Activated naive CD4-positive, alpha-beta T cell treated with Interleukin-2 at 50 U/mL for 16 hours (primary cell): Measurements from ENCODE around the gene N4BP2L2.

Source experiments
- DNase-seq: peaks from one replicate; pipeline ENCODE4 v3.0.0-alpha.2; 2020

N4BP2L2 gene

GRCh38 chr13:32528358-32528757 is 10.2 kb downstream of the N4BP2L2 start:
- DNase-seq: no peak

- DNase-seq: no peak
Observed at GRCh38 chr13:32527151-32527550, 11.4 kb downstream of the N4BP2L2 start.

- no peak for DNase-seq
Observed at GRCh38 chr13:32525766-32526165, 12.8 kb downstream of the N4BP2L2 start.

GRCh38 chr13:32515246-32515645 is 23.3 kb downstream of the N4BP2L2 start:
- no peak for DNase-seq

GRCh38 chr13:32511482-32511881 is 27.1 kb downstream of the N4BP2L2 start:
- DNase-seq: no peak

- no peak for DNase-seq
Observed at GRCh38 chr13:32504876-32505275, 33.7 kb downstream of the N4BP2L2 start.

GRCh38 chr13:32504263-32504662 is 34.3 kb downstream of the N4BP2L2 start:
- no peak for DNase-seq

- DNase-seq: no peak
Observed at GRCh38 chr13:32503727-32504126, 34.9 kb downstream of the N4BP2L2 start.

- no peak for DNase-seq
Observed at GRCh38 chr13:32501064-32501463, 37.5 kb downstream of the N4BP2L2 start.

- no peak for DNase-seq
Observed at GRCh38 chr13:32499538-32500210, 38.9 kb downstream of the N4BP2L2 start.

GRCh38 chr13:32497589-32497988 is 41.0 kb downstream of the N4BP2L2 start:
- DNase-seq: no peak

GRCh38 chr13:32496599-32497160 is 41.9 kb downstream of the N4BP2L2 start:
- no peak for DNase-seq

GRCh38 chr13:32495841-32496240 is 42.8 kb downstream of the N4BP2L2 start:
- DNase-seq: no peak

GRCh38 chr13:32495429-32495828 is 43.2 kb downstream of the N4BP2L2 start:
- DNase-seq: no peak

- no peak for DNase-seq
Observed at GRCh38 chr13:32491028-32491427, 47.6 kb downstream of the N4BP2L2 start.

- no peak for DNase-seq
Observed at GRCh38 chr13:32476892-32477291, 61.7 kb downstream of the N4BP2L2 start.

- DNase-seq: no peak
Observed at GRCh38 chr13:32476021-32476731, 62.4 kb downstream of the N4BP2L2 start.

- no peak for DNase-seq
Observed at GRCh38 chr13:32474999-32475792, 63.4 kb downstream of the N4BP2L2 start.

GRCh38 chr13:32473650-32474049 is 64.9 kb downstream of the N4BP2L2 start:
- no peak for DNase-seq

- DNase-seq: no peak
Observed at GRCh38 chr13:32472194-32472621, 66.4 kb downstream of the N4BP2L2 start.

- DNase-seq: no peak
Observed at GRCh38 chr13:32471187-32471922, 67.2 kb downstream of the N4BP2L2 start.

GRCh38 chr13:32468502-32469142 is 70.0 kb downstream of the N4BP2L2 start:
- DNase-seq: no peak
